Kidney epithelial cell (primary cell): ENCODE data around the gene CCDC77. TPM values are rescaled to one million over a fixed set of nuclear protein-coding genes. Genes with fewer than 3 reads are reported as not detected.
"Not testable (repeated sequence)": the region's sequence is repeated elsewhere in the genome, so short reads cannot be mapped to it uniquely, and the experiment has no call there.

ENCODE experiments used
- DNase-seq: peaks from one replicate; pipeline ENCODE4 v3.0.0-alpha.2; 2010; ENCODE audit warnings: low read depth
- H3K27me3 ChIP-seq: 2 replicates; pipeline ENCODE4 v1.6.0; 2011; ENCODE audit warnings: low read length; ENCODE audit not compliant: control insufficient read depth, insufficient read depth
- H3K36me3 ChIP-seq: 2 replicates; pipeline ENCODE4 v1.5.1; 2011; ENCODE audit warnings: low read length; ENCODE audit not compliant: control insufficient read depth, insufficient read depth
- H3K4me3 ChIP-seq: 2 replicates; pipeline ENCODE4 v1.5.1; 2011; ENCODE audit warnings: low read depth, mild to moderate bottlenecking, control low read depth, low read length
- CTCF ChIP-seq: IDR thresholded peaks from 2 replicates; pipeline ENCODE4 v1.5.1; 2011; ENCODE audit warnings: mild to moderate bottlenecking, moderate library complexity, low read length, control low read depth, inconsistent platforms; ENCODE audit not compliant: insufficient read depth, poor library complexity, severe bottlenecking
- total RNA-seq: library from RNA; depleted of rRNA; stranded (reverse); fragments of >200 nt; gene quantifications from 2 replicates; pipeline ENCODE4 v1.2.3, GENCODE V29; 2015

CCDC77 gene
- total RNA-seq, 1 donor from 2014 or later = 18.5 TPM

- DNase-seq = no peak
- H3K36me3 ChIP-seq = no peaks in the 10 kb centered on the region
- peak overlapping the region; percentile 89 for H3K4me3 ChIP-seq
- H3K27me3 ChIP-seq = no peaks in the 10 kb centered on the region
- TF ChIP-seq CTCF = peak; percentile 38
Measured at GRCh38 chr12:402029-402389, 565 bp downstream of the CCDC77 start.

- Histone ChIP-seq H3K4me3 (no peak overlapping the region), H3K36me3 (no peaks in the 10 kb centered on the region), H3K27me3 (no peaks in the 10 kb centered on the region)
- TF ChIP-seq CTCF = no peak
- DNase-seq = no peak
Measured at GRCh38 chr12:414859-415258, 13.4 kb downstream of the CCDC77 start.

GRCh38 chr12:418432-418831 lies 17.0 kb downstream of the CCDC77 start:
- Histone ChIP-seq H3K27me3 (no peaks in the 10 kb centered on the region), H3K36me3 (no peaks in the 10 kb centered on the region), H3K4me3 (no peak overlapping the region)
- no peak for TF ChIP-seq CTCF
- DNase-seq = no peak

GRCh38 chr12:422526-422925 lies 21.1 kb downstream of the CCDC77 start:
- DNase-seq = no peak
- TF ChIP-seq CTCF = no peak
- H3K27me3 ChIP-seq = no peaks in the 10 kb centered on the region
- H3K36me3 ChIP-seq = peaks cover 2% of the 10 kb centered on the region
- H3K4me3 ChIP-seq = no peak overlapping the region

GRCh38 chr12:435737-436136 lies 34.3 kb downstream of the CCDC77 start:
- not testable (repeated sequence) for H3K4me3 ChIP-seq, H3K36me3 ChIP-seq, H3K27me3 ChIP-seq, DNase-seq

GRCh38 chr12:442235-442884 lies 40.9 kb downstream of the CCDC77 start:
- TF ChIP-seq CTCF = peak; percentile 72
- Histone ChIP-seq H3K36me3 (no peaks in the 10 kb centered on the region), H3K4me3 (no peak overlapping the region), H3K27me3 (no peaks in the 10 kb centered on the region)
- DNase-seq = no peak
